GM12874 (cell line): ENCODE data around the gene CDCP2.

Source experiments
- TF ChIP-seq, protein P1 (sequence below): IDR thresholded peaks from 2 replicates; pipeline ENCODE4 v1.5.1; 2011; ENCODE audit warnings: low read depth, mild to moderate bottlenecking, control low read depth, low read length, moderate library complexity; ENCODE audit not compliant: insufficient read depth

Gene CDCP2

DNA sequence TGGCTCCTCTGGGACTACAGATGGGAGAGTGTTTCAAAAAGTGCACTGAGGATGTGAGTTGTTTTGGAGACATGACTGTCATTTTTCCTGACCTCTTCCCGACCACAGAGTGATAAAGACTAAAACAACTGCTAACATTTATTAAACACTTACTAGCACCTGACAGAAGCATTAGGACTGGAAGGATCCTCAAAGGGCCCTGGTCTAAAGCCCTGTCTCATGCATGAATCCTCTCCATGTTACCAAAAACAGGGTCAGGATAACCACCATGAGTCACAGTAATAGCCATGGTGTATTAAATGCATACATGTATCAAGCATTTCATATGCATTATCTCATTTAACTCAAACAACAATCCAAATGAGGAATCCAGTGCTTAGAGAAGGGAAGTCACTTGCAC is 35.5 kb upstream of the CDCP2 start:
- TF ChIP-seq, protein P1, sequence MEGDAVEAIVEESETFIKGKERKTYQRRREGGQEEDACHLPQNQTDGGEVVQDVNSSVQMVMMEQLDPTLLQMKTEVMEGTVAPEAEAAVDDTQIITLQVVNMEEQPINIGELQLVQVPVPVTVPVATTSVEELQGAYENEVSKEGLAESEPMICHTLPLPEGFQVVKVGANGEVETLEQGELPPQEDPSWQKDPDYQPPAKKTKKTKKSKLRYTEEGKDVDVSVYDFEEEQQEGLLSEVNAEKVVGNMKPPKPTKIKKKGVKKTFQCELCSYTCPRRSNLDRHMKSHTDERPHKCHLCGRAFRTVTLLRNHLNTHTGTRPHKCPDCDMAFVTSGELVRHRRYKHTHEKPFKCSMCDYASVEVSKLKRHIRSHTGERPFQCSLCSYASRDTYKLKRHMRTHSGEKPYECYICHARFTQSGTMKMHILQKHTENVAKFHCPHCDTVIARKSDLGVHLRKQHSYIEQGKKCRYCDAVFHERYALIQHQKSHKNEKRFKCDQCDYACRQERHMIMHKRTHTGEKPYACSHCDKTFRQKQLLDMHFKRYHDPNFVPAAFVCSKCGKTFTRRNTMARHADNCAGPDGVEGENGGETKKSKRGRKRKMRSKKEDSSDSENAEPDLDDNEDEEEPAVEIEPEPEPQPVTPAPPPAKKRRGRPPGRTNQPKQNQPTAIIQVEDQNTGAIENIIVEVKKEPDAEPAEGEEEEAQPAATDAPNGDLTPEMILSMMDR: no peak

DNA sequence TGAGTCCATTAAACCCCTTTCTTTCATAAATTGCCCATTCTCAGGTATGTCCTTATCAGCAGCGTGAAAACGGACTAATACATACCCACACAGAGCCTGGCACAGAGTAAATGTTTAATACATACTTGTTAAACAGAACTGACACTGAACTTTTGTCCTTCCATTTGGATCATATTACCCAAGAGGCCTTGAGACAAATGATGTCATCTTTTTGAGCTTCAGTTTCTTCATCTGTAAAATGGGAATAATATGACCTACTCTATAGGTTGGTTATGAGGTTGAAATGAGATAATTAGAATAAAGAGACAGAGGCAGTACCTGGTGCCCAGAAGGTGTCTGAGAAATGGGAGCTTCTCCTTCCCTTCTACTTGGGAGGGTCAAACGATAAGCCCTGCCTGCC is 33.3 kb upstream of the CDCP2 start:
- TF ChIP-seq, protein P1: no peak

DNA sequence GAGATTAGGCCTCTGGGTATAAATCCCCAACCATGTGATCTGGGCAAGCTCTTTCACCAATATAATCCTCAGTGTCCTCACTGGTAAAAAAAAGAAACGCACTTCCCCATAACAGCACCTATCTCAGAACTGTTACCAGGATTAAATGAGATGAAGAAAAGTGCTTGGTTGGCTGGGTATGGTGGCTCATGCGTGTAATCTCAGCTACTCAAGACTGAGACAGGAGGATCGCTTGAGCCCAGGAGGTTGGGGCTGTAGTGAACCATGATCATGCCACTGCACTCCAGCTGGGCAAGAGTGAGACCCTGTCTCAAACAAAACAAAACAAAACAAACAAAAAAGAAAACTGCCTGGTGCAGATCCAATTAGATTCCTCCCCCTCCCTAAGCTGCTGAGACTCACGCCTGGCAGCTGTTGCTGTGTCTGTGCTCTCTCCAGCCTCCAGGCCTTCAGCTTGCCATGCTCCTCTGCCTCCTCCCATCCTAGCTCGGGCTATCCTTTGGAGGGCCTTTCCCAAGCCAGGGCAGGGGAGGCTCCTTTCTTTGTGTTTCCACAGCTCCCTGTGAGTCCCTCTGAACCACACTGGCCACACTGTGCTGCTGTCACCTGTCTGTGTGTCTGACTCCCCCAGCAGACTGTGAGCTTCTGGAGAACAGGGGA is 28.0 kb upstream of the CDCP2 start:
- TF ChIP-seq, protein P1: no peak

DNA sequence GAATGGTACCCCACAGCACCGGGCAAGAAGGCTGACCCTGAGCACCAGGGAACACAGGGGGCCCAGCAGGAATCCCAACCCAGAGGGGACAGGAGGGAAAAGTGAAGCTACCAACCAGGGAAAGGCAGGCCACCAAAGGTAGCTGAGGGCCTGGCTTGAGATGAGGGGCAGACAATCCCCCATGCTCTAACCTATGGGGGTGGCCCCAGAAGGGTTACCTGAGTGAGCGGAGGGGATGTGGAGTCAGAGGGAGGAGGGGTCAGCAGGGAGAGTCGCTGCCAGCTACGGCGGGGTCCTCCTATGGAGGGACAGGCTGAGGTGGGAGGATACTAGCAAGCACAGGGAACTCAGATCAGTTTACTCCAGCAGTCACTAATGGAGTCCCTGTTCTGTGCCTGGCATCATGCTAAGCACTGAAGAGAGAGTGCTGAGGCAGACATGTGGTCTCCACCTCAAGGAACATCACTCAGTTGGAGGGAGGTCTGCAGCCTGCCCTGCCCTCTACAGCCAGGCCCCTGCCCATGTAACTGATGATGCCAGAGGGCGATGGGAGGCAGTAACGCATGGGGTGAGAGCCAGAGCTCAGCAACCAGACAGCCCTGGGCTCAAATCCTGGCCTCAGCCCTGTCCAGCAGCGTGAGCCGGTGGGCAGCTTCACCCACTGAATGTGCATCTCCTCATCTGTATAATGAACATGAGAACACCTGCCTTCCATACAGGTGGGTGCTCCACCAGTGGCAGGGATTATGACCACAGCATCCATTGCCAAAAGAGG is 25.7 kb upstream of the CDCP2 start:
- TF ChIP-seq, protein P1: no peak

DNA sequence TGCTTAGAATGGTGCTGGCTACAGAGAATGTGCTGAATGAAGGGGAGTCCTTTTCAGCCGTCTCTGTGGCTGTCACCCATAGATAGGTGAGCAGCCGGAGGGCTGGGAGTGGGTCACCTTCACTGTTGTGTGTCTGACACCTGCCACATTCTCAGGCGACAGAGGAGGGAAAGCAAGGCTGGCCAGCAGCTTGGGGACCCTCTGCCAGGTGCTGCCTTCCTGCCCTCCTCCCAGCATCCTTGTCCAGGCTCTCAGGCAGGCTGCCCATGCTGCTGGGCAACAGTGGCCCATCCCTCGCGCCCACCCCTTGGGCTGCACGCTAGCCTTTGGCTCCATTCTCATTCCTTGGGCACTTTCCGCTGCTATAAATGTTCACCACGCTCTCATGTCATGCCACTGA is 24.9 kb upstream of the CDCP2 start:
- TF ChIP-seq, protein P1: no peak

DNA sequence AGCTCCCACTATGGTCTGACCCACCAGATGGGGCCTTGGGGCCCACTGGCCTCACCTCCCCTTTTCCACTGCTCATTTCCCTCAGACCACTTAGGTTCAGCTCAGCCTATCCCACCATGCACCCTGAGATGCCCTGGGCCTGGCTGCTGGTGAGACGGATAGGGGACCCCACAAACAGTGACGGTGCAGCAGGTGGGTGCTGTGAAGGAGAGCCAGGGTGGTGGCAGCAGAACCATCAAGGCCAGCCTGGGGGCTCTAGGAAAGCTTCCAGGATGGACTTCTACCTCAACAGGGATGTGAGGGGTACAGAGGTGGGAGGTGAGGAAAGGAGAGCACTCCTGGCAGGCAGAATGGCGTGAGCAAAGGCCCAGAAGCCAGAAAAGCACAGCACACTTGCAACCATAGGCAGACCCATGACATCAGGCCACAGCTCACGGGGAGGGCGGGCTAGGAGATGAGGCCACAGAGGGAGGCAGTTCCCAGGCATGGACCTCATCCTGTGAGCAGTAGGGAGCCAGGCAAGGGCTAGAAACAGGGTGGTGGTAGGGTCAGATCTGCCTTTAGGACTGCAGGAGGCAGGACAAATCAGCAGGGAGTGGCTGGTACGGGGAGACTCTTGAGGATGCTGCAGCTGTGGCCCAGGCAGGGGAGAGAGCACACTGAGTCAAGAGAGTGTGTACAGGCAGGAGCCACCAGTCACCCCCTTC is 24.0 kb upstream of the CDCP2 start:
- TF ChIP-seq, protein P1: no peak

DNA sequence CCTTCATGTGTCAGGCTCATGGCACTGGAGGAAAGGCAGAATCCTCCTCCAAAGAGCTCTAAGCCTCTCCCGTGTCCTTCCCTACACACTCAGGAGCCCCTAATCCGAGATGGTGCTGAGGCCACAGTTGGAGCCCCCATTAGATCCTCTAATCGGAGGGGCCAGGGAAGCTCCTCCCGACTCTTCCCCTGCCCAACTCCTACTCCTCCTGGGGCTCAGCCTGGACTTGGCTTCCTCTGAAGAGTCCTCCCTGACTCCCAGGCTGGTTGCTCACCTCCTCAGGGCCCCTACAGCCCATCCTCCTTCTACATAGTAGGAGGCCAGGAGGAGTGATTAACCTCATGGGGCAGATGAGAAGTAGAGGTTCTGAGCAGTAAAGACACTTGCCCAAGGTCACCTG is 21.3 kb upstream of the CDCP2 start:
- TF ChIP-seq, protein P1: no peak
